Fibroblast of mammary gland (primary cell): Measurements from ENCODE around the gene DIAPH1.

Experiments used
- DNase-seq: peaks from one replicate; pipeline ENCODE4 v3.0.0-alpha.2; 2010; ENCODE audit warnings: low read depth
- H3K4me3 ChIP-seq: 2 replicates; pipeline ENCODE4 v1.5.1; 2011; ENCODE audit warnings: low read depth, mild to moderate bottlenecking, low read length, moderate library complexity; ENCODE audit not compliant: control insufficient read depth
- TF ChIP-seq, protein P1 (sequence below): conservative IDR thresholded peaks from 2 replicates; pipeline ENCODE4 v1.5.1; 2011; ENCODE audit warnings: low read depth, low read length, inconsistent platforms; ENCODE audit not compliant: control insufficient read depth, insufficient read depth

DIAPH1 gene

DNA sequence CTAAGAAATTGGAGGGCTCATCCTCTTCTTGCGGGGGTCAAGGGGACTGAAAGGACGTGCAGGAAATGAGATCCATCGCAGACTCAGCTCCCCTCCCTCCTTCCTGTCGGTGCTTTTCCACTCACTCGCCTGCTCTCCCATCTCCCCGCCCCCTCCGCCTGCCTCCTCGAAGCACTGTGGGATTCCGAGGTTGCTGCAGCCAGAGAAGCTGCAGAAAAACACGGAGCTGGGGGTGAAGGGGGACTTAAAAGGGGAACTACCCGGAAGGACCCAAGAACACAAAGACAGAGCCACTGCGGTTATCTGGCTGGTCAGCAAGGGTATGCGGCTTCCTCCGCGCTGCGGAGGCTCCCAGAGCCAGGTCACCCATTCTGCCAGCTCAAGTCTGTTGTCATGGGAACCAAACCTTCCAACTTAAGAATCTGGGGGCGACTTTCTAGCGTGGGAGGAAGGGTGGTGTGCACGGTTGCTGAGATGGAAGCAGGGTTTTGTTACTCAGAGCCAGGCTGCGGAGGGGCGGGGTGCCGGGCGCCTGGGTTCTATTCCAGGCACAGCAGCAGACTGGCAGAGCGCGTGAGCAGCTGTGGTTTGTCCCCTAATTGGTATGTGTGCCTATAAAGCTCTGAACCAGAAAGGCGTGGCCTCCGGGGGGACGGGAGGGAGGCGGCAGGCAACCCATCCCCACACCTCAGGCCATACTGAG, 105.0 kb downstream of the DIAPH1 start:
- H3K4me3 ChIP-seq: peak overlapping the region; percentile 51
- TF ChIP-seq, protein P1, sequence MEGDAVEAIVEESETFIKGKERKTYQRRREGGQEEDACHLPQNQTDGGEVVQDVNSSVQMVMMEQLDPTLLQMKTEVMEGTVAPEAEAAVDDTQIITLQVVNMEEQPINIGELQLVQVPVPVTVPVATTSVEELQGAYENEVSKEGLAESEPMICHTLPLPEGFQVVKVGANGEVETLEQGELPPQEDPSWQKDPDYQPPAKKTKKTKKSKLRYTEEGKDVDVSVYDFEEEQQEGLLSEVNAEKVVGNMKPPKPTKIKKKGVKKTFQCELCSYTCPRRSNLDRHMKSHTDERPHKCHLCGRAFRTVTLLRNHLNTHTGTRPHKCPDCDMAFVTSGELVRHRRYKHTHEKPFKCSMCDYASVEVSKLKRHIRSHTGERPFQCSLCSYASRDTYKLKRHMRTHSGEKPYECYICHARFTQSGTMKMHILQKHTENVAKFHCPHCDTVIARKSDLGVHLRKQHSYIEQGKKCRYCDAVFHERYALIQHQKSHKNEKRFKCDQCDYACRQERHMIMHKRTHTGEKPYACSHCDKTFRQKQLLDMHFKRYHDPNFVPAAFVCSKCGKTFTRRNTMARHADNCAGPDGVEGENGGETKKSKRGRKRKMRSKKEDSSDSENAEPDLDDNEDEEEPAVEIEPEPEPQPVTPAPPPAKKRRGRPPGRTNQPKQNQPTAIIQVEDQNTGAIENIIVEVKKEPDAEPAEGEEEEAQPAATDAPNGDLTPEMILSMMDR: no peak
- peak; percentile 92 for DNase-seq

DNA sequence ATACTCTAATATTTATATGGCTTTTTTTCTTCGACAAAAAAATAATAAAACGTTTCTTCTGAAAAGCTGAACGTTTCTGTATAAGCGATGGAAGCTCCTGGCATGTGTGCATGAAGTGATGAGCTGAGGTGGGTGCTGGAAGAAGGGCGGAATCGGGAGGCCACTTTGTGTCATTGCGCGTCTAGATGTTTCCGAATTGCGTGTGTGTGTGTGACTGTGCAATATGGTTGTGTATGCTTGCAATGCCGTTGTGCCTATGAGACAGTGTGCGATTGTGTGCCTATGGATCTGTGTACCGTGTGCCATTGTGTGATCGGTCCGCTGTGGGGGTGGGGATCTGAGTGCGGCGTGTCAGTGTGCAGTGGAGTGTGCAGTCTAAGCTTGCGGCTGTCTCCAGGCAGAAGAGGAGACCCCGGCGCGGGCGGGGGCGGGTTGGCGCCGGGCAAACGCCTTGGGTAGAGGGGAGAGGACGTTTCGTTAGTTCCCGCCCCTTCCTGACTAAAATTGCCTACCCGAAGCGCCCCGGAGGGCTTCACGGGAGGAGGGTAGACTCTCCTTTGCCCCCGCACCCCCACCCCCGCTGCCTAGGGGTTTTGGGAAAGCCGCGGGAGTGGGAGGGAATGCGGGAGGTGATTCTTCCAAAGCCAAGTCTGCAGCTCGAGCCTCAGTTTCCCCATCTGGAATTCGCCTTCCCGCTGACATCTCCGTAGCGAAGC, 105.7 kb downstream of the DIAPH1 start:
- peak; percentile 62 for DNase-seq
- peak overlapping the region; percentile 51 for H3K4me3 ChIP-seq

DNA sequence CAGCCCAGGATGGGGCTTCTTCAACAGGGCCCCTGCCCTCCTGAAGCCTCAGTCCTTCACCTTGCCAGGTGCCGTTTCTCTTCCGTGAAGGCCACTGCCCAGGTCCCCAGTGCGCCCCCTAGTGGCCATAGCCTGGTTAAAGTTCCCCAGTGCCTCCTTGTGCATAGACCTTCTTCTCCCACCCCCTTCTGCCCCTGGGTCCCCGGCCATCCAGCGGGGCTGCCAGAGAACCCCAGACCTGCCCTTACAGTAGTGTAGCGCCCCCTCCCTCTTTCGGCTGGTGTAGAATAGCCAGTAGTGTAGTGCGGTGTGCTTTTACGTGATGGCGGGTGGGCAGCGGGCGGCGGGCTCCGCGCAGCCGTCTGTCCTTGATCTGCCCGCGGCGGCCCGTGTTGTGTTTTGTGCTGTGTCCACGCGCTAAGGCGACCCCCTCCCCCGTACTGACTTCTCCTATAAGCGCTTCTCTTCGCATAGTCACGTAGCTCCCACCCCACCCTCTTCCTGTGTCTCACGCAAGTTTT, 106.3 kb downstream of the DIAPH1 start:
- DNase-seq: peak; percentile 66
- TF ChIP-seq, protein P1: peak; percentile 72
- H3K4me3 ChIP-seq: peak overlapping the region; percentile 51

More for the DNA sequence above, 105.7 kb downstream of the DIAPH1 start:
- TF ChIP-seq, protein P1: no peak

DNA sequence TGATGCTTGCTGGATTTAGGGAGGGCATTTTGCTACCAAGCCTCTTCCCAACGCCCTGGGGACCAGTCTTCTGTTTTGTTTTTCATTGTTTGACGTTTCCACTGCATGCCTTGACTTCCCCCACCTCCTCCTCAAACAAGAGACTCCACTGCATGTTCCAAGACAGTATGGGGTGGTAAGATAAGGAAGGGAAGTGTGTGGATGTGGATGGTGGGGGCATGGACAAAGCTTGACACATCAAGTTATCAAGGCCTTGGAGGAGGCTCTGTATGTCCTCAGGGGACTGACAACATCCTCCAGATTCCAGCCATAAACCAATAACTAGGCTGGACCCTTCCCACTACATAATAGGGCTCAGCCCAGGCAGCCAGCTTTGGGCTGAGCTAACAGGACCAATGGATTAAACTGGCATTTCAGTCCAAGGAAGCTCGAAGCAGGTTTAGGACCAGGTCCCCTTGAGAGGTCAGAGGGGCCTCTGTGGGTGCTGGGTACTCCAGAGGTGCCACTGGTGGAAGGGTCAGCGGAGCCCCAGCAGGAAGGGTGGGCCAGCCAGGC, 107.0 kb downstream of the DIAPH1 start:
- no peak overlapping the region for H3K4me3 ChIP-seq
- TF ChIP-seq, protein P1: no peak
- DNase-seq: no peak

DNA sequence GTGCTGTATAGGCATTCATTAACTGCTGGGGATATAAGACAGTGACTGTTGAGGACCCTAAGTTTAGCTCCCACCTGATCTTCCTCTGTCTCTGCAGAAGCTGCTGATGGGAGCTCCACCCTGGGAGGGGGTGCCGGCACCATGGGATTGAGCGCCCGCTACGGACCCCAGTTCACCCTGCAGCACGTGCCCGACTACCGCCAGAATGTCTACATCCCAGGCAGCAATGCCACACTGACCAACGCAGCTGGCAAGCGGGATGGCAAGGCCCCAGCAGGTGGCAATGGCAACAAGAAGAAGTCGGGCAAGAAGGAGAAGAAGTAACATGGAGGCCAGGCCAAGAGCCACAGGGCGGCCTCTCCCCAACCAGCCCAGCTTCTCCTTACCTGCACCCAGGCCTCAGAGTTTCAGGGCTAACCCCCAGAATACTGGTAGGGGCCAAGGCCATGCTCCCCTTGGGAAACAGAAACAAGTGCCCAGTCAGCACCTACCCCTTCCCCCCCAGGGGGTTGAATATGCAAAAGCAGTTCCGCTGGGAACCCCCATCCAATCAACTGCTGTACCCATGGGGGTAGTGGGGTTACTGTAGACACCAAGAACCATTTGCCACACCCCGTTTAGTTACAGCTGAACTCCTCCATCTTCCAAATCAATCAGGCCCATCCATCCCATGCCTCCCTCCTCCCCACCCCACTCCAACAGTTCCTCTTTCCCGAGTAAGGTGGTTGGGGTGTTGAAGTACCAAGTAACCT, 107.8 kb downstream of the DIAPH1 start:
- no peak overlapping the region for H3K4me3 ChIP-seq
- TF ChIP-seq, protein P1: no peak
- no peak for DNase-seq

DNA sequence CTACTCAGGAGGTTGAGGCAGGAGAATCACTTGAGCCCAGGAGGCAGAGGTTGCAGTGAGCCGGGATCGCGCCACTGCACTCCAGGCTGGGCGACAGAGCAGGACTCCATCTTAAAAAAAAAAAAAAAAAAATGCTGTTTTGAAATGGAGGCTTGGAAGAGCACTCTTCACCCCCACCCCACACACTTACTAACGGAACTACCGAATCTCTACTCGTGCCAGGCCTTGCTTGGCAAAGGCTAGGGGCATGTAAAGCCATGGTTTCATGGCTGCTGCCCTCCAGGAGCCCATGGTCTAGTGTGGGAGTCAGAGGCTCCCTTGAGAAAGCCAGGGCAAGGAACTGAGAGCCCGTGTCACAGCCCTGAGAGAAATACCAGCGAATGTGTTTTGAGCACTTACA, 108.6 kb downstream of the DIAPH1 start:
- DNase-seq: no peak
- H3K4me3 ChIP-seq: no peak overlapping the region
- TF ChIP-seq, protein P1: no peak
